Activated gamma-delta T cell treated with Interleukin-2 at 50 U/mL for 16 hours (primary cell): ENCODE measurements around the gene MEGF10.

Source experiments
- DNase-seq: peaks from one replicate; pipeline ENCODE4 v3.0.0-alpha.2; 2020

Gene MEGF10

DNA sequence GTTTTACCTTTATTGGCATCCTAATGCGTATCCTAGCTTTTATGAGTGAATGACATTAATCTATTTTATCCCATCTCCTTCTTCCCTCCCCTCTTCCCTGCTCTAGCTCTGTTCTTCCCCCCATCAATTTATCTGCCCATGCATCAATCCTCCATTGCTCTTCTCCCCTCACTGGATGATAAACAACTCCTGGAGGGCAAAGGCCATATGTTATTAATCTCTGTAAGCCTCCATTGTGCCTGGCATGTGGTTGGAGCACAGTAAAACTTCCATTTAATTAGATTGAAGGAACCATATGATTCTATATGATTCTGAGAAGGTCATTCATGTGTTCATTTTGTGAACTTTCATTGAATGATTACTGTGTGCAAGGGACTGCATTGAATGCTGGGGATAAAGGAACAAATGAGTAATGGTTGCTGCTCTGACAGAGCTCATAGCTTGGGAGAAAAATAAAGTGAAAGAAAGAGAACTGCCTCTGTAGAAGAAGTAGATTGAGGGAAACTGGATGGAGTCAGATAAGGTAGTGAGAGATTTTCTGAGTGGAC is 85.0 kb downstream of the MEGF10 start:
- no peak for DNase-seq

DNA sequence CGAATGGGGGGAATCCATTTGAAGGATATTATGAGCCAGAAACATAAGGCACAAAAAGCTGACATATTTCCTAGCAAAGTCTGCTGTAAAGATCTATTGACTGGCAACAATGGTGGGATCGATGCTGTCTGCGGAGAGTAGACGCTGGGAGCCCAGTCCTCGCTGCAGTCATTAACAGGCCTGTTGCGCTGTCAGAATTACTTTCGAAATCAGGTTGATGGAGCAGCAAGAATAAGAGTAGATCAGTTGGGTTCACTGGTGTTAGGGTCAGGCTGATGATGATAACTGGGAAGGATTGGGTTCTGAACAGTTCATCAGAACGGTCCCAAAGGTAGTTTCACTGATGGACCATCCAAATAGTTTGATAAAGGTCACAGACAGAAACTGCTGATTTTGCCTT is 87.1 kb downstream of the MEGF10 start:
- DNase-seq, result no peak

DNA sequence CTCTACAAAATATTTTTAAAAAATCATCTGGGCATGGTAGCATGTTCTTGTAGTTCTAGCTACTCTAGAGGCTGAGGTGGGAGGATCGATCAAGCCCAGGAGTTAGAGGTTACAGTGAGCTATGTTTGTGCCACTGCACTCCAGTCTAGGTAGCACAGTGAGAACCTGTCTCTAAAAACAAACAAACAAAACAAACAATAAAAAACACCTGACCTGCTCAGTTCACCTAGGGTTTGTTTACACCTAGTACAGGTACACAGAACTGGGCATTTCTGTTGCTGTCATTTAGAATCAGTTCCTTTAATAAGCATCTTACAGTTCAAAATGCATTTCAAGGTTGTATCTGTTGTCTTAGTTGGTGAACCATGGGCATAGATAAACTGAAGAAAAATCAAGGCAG is 95.3 kb downstream of the MEGF10 start:
- DNase-seq, result no peak

DNA sequence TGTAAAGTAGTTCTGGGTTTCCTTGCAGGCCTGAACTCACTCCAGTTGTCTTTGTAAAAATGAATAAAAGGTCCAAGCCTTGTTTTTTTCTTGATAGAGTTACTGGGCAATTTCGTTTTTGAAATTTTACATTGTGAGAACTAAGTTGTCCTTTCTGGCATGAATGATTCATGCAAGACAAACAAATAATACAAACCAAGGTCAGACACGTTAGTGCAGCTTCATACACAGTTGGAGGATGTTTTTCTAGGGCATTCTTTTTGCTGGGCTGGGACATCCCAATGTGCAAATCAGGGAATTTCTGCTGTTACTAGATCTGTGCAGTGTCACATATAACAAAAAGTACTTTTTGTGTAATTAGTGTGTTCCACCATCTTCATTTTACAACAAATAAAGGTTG is 96.0 kb downstream of the MEGF10 start:
- DNase-seq, result no peak

DNA sequence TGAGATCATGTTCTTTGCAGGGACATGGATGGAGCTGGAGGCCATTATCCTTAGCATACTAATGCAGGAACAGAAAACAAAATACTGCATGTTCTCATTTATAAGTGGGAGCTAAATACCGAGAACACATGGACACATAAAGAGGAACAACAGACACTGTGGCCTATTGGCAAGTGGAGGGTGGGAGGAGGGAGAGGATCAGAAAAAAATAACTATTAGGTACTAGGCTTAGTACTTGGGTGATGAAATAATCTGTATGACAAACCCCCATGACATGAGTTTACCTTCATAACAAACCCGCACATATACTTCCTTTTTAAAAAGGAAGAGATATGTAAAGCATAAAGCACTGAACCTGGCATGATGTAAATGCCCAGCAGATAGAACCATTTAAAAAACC is 99.0 kb downstream of the MEGF10 start:
- no peak for DNase-seq

DNA sequence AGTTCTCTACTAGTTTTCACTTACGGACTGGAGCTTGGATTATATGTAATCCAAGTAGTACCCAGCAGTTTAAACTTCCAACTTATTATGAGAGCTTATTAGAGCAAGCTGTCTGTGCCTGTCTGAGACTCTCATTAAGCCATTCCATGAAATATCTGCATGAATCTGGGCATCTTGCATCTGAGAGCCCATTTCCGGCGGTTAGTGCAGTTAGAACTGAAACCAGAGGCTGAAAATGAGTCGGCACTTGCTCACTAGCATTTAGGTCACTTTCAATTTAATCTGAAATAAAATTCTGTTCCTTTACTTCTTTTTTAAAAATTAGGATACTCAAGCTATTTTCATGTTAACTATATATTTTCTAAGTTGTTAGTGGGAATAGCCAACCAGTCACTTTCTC is 102.2 kb downstream of the MEGF10 start:
- no peak for DNase-seq

DNA sequence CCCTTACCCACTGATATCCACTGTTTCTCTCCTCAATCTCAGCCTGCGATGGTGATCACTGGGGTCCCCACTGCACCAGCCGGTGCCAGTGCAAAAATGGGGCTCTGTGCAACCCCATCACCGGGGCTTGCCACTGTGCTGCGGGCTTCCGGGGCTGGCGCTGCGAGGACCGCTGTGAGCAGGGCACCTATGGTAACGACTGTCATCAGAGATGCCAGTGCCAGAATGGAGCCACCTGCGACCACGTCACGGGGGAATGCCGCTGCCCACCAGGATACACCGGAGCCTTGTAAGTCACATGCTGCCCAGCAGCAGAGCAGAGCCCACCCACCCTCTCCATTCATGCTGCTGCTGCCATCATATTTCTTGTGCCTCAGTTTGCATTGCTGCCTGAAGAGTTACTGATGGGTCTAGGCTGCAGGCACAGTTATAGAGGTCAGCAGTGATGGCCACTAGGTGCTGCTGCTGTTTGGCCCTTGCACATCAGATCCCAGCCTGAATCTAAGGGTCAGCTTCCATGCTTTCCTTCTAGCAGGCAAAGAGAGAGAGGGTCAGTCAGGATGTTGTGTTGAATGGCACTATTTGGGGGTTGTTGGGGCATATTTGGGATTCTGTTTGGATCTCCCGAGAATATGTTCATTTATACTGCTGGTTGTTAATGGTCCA is 106.0 kb downstream of the MEGF10 start:
- no peak for DNase-seq

DNA sequence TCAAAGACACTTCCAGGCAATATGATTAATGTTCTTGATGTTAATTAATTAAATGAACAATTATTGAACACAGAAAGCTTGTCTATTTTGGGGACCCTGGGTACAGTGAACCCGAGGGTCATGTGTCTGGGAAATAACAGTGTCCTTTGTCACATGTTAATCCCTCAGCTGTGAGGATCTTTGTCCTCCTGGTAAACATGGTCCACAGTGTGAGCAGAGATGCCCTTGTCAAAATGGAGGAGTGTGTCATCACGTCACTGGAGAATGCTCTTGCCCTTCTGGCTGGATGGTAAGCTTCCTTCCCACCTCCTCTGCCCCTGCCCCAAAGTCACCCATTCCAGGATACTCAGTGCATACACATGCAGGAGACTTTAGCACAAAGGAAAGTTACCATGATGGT is 107.9 kb downstream of the MEGF10 start:
- DNase-seq, result no peak

DNA sequence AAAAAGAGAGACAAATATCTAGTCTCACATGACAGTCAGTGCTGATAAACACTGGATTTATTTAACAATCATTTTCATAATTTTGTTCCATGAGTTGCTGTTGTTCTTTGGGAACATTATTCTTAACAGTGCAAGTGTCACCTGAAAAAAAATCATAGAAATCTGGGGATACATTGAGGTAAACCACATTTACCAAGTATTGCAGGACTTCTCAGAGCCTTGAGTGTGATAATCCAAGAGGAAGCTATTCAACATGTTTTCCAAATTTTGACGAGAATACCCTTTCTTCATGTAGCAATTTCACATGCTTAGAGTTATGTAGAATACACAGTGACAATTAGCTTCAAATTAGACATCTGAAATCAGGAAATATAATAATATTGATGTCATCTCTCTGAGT is 108.5 kb downstream of the MEGF10 start:
- DNase-seq, result no peak

DNA sequence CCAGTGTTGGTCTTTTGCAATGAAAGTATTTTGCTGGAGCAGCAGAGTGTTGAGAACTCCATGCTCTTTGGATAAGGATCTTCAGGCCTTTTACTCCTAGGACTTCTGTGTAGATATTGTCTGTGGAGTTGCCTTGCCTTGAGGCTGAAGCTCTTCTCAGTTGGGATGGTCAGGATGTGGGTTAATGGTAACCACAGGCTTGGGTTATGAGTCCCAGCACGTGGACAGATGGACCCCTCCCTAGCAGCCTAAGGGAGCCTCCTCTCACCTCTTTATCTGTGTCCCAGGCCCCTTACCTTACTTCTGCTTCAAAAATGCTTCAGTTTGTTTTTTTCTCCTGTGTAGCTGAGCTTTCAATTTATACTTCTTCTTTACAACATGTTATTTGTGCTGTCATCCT is 109.9 kb downstream of the MEGF10 start:
- DNase-seq, result no peak

DNA sequence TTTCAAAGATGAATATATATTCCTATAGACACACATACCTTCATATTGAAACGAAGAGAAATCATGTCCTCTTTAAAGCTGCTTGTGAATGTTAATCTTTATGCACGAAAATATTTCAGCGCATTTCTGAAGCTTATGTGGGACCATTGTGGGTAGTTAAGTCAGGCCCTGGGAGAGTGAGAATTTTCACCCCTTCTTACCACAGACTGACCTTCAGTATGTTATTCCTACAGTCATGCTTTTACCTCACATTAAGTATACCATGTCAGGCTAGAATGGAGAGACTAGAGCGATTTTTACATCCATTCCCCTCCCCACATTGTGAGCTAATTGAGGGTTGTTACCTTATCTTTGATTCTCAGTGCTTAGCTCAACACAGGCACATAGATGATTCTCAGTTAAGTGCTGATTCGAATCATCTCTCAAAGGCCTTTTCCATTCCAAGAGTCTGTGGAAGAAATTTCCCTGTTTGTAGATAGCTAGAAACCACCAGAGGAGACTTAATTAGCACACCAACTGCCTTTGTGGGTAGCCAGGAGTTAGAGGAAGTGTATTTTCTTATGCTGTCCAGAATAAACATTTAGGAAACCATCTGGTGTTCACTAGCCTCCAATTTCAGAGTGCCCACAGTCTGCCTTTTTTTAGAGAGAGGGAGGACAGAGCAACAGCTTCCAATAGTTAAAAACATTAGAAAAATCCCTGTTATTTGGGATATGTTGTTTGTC is 110.5 kb downstream of the MEGF10 start:
- DNase-seq, result no peak

DNA sequence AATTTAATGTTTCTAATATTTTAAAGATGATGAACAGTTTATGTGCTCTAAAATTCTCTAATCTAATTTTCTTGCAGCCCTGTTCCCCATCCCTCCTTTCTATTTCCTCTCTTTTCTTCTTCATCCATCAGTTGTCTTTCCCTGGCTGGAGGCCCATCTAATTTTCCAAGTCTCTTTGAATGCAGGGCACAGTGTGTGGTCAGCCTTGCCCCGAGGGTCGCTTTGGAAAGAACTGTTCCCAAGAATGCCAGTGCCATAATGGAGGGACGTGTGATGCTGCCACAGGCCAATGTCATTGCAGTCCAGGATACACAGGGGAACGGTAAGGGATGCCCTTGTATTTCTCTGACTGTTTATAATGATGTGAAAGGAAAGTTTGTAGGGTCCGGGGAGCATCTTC is 111.8 kb downstream of the MEGF10 start:
- no peak for DNase-seq

DNA sequence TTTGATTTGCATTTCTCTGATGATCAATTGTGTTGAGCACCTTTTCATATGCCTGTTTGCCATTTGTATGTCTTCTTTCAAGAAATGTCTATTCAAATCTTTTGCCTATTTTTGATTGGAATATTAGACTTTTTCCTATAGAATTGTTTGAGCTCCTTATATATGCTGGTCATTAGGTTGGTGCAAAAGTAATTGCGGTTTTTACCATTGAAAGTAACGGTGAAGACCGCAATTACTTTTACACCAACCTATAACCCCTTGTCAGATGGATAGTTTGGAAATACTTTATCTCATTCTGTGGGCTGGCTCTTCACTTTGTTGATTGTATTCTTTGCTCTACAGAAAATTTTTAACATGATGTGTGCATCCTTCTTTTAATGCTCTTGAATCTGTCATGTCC is 113.6 kb downstream of the MEGF10 start:
- no peak for DNase-seq

DNA sequence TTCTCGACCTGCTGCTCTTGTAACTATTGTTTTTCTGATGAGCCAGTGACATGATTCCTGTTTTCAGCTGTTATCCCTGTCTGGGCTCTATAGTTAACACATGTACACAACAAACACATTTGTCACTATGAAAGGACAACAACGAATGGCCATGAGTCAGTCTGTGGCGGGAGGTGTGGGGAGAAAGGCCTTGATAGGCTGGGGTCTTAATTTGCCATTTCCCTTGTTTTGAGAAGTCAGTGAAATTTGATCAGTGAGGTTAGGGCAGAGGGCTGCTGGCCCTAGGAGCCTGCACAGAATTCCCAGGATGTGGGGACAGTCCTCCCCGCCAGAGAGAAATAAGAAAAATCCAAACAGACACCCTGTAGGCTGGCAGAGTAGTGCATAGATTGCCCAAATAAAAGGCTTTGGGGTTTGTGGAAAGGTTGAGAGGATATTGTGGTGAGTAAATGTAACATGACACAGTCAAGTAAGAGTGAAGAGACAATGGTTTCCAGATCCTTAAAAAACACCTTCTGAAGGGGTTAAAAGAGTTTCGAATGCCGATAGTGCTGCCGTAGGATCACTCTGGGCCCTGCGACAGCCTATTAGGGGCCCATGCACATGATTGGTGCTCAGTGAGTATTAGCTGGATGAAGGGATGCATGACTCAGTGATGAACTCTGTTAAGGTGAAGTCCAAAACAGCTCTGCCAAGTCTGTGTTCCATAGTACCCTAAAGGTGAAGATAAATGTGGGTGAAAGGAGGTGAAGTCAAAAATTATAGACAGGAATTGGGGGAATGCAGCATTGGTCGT is 115.9 kb downstream of the MEGF10 start:
- DNase-seq, result no peak

DNA sequence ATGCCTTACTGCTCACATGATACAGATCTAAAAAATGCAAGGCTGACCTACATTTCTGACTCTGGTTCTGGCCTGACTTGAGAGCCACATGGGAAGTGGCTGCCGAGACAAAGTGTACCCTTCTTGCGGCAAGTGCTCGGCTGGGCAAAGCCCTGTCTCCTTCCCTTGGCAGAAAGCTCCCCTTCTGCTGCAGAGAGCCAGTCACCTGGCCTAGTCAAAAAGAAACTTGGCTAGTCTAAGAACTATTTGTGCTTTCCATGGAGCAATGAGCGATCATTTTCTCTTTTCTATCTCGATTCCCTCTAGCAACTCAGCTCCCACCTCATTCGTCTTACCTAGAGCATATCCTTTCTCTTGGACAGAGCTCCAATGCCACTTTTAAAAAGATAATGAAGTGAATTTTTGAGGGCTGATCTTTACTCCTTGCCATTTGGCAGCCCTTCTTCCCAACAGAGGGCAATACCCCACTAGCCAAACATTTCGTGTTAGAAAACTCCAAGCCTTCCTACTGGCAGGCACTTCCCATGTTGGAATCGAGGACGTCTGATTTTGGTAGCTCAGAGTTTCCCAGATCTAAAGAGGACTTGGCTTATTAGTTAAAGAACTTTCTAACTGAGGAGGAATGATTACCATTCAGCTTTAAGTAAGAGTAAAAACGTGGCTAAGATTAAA is 118.8 kb downstream of the MEGF10 start:
- no peak for DNase-seq

DNA sequence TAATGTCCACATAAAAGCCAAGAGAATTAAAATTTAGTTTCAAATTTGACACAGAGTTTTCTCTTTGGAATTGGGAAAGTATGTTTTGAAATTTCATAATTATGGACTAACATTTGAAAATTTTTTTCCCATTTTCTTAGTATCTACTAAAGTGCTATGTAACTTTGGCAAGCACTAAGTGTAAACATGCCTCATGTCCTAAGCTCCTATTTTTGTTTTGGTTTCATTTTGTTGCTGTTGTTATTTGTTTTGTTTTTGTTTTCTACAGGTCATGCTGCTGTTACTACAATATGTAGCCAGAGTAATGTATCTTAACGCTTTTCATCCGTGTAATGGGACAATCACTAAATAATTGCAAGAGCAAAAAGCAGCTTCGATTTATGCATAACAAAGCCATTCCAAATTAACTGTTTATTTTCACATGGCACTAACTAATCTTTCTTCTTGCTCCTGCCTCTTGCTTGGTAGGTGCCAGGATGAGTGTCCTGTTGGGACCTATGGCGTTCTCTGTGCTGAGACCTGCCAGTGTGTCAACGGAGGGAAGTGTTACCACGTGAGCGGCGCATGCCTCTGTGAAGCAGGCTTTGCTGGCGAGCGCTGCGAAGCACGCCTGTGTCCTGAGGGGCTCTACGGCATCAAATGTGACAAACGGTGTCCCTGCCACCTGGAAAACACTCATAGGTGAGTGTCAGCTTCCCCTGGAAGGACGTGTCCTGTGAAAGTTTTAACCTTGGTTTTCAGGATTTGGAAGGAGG is 119.5 kb downstream of the MEGF10 start:
- DNase-seq, result no peak

DNA sequence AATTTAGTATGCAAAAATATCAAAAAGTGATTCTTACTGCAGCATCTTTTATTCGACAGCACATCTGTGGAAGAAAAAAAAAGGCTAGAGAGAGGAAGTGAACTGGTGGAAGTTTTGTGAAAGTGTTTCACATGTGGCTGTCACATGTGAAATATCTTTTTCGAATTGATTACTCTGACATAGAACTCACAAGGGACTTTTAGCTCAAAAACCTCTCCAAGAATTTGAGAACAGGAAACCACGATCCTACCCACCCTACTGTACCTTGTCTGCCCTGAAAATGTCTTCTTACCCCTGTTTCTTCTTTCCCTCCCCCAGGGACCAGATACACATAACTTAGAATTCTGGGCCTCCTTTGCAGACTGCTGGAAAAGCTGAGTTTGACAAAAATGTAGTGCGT is 120.4 kb downstream of the MEGF10 start:
- DNase-seq, result no peak

DNA sequence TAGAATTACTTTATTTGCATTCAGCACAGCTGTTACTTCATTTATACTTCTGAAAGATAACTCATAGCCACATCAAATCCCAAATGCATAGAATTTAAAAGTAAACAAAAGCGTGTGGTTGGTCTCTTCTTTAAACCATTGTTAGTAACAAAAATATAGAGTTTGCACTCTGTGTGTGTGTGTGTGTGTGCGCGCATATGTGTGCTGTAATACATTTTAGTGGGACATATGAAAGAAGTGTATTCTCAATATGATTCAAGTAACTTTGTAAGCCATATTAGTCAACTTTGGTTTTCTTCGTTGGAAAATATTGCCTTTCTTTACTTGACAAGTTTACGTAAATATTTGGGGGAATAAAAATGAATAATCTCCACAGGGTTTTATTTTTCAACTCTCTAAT is 120.8 kb downstream of the MEGF10 start:
- DNase-seq, result no peak

DNA sequence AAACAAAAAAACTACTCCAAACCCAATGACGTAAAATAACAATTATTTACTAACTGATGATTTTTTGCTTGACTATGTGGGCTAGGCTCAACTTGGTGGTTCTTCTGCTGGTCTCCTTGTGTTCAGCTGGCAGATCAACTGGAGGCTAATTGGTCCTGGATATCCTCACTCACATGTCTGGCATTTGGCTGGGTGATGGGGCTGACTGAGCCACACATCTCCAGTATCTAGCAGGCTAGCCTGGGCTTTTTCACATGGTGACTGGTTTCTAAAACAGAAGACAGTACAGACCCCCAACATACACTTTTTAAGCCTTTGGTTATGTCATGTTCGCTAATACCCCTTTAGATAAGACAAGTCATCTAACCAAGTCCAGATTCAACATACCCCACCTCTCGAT is 122.1 kb downstream of the MEGF10 start:
- DNase-seq, result no peak

DNA sequence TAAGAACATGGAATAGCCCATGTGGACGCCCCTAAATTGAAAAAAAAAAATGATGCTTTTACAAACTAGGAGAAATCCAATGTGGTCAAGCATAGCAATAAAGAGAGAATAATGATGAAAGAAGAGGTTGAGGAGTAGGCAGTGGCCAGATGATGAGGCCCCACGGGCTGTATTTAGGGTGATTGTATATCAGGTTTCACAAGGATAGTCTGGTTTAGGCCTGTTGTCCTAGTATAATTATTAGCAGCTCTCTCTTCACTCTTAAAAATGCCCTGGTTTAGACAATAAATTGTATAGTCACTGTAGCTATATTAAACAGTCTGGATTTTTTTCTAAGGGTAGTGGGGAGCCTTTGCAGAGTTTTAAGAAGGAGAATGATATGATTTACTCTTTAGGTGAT is 124.4 kb downstream of the MEGF10 start:
- DNase-seq, result no peak

DNA sequence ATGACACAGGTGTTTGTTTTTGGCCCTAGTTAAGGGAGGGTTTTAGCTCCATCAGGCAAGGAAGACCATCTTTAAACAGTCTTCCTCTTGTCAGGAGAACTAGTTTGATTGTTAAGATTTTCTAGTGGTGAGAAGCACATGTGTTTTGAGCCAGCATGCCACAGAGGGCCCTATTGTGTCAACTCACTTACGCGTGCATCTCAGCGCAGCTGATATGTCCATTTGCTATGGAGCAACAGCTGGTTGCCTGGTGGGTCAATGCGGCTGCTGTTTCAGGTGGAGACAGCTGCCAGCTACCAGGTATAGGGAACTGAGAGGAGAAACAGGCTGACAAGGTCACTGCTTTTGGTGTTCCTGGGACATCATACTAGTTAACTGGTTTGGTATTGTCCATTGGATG is 126.3 kb downstream of the MEGF10 start:
- no peak for DNase-seq

DNA sequence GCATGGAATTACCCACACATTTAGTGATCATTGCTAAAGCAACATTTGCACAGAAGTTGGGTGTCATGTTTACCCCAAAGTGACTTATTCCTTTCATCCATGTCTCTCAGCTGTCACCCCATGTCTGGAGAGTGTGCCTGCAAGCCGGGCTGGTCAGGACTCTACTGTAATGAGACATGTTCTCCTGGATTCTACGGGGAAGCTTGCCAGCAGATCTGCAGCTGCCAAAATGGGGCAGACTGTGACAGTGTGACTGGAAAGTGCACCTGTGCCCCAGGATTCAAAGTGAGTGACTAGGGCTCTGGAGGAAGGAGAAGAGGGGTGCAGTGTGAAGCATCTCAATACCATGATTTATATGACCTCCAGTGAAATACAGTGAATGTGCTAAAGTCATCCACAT is 126.9 kb downstream of the MEGF10 start:
- DNase-seq, result no peak

DNA sequence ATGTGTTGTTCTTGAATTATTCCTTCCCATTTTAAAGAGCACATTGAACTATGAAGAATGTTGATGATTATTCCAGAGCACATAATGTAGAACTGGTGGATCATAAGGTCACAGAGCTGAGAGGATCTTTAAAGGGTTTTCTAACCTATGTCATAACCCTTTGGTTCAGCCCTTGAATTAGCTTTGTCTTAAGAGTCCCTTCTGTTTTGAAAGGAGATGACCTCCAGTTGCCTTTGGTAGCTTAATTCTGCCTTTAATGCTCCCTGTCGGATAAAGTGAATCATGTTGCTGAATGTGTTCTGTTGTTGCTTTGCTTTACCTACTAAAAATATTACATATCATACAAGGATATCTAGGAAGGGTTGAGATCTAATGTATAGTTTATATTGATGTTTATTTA is 127.8 kb downstream of the MEGF10 start:
- DNase-seq, result no peak
